GM08714 (cell line): ENCODE results near the gene C5orf47.
"Not testable (repeated sequence)": the region's sequence is repeated elsewhere in the genome, so short reads cannot be mapped to it uniquely, and the experiment has no call there.

ENCODE experiments used
- H3K4me3 ChIP-seq: fragments of 200-500 bp; sonication (Bioruptor generic); 2 replicates; pipeline ENCODE4 v1.5.1; 2014; ENCODE audit warnings: mild to moderate bottlenecking, low read length, inconsistent platforms
- ZNF274 ChIP-seq: IDR thresholded peaks from 2 replicates; pipeline ENCODE4 v1.6.1; 2012; ENCODE audit warnings: mild to moderate bottlenecking, low read depth, low read length

The C5orf47 gene

DNA sequence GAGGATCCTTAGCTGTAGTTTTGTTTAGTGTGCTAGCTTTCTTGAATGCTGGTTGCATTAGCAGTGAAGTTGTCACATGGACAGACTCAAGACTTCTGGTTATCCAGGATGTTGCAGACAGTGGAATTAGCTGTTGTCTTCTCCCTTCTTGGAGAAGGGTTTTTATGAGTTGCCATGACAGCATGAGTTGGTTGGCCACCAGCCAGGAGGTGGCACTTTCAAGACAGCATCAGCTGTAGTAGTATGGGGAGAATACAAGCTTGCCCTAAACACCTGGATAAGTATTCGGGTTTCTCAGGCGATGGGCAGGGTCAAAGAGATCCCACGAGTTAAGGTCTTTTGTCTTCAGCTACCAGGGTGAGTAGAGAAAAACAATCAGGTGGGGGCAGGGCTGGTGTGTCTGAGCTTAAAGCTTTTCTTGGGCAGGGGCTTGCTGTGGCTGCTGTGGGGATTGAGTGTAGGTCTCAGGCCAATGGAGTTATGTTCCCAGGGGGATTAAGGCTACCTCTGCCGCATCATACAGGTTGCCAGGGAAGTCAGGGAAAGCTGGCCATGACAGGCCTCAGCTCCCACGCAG, 7.7 kb upstream of the C5orf47 start:
- no peak for TF ChIP-seq ZNF274
- no peak overlapping the region for H3K4me3 ChIP-seq

DNA sequence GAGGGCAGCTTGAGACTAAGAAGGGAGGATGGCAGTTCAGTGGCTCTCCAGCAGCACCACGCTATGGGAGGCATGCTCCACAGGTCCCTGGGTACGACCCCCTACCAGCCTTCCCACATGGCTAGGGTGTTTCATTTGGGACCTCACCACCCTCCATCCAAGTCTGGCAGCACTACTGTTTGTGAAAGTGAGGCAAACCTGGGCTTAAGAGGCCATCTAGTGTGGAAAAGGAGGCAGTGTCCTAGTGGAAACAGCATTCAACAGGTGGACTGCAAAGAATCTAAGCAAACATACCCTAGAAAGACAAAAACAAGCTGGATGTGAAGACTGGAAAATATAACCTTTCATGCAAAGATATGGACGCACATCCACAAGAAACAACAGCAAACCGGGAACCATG, 4.8 kb upstream of the C5orf47 start:
- no peak for TF ChIP-seq ZNF274
- no peak overlapping the region for H3K4me3 ChIP-seq

- H3K4me3 ChIP-seq = no peak overlapping the region
- no peak for TF ChIP-seq ZNF274
Observed at GRCh38 chr5:173989432-173990082, 587 bp downstream of the C5orf47 start.

DNA sequence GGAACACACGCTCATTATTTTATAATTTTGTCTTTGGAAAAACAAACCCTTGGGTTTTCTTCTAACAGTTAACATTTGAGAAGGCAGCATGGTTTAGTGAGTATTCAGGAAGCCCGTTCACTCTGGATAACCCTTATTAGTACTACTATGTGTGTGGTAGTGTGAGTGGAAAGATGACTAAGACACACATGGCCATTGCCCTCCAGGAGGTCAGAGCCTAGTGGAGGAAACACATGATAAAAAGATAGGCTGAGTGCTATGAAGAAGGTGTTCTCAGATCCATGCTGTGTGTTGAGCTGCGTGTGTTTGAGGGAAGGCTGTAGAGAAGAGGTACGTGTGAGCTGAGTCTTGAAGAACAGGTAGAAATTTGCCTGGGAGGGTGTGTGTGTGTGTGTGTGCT, 8.4 kb downstream of the C5orf47 start:
- TF ChIP-seq ZNF274 = no peak
- H3K4me3 ChIP-seq = no peak overlapping the region

GRCh38 chr5:173998531-173998930, 9.6 kb downstream of the C5orf47 start:
- no peak for TF ChIP-seq ZNF274
- no peak overlapping the region for H3K4me3 ChIP-seq

GRCh38 chr5:174000076-174000475, 11.1 kb downstream of the C5orf47 start:
- no peak for TF ChIP-seq ZNF274
- H3K4me3 ChIP-seq = no peak overlapping the region

GRCh38 chr5:174003795-174004194, 14.8 kb downstream of the C5orf47 start:
- no peak overlapping the region for H3K4me3 ChIP-seq
- no peak for TF ChIP-seq ZNF274

GRCh38 chr5:174008922-174009321, 20.0 kb downstream of the C5orf47 start:
- no peak overlapping the region for H3K4me3 ChIP-seq
- TF ChIP-seq ZNF274 = no peak

DNA sequence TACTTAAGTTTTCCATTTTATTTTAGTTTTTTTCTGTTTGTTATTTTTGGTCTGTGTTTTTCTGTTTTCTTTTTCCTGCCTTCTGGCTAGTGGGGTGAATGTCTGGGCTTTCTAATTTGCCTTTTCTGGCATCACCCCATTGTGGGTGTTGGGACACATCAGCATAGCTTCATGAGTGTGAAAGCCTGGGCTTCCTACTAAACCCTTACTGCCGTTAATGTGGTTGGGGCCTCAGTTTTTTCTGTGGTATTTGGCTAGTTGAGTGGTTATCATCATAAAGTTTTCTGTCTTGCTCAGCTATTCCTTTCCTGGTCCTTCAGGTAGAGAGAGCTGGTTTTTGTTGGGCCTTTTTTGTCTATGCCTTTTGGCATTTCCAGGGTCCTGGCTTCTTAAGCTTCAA, 21.4 kb downstream of the C5orf47 start:
- no peak overlapping the region for H3K4me3 ChIP-seq
- no peak for TF ChIP-seq ZNF274

- no peak for TF ChIP-seq ZNF274
- H3K4me3 ChIP-seq = no peak overlapping the region
Observed at GRCh38 chr5:174011441-174011840, 22.5 kb downstream of the C5orf47 start.

GRCh38 chr5:174020069-174020927, 31.3 kb downstream of the C5orf47 start:
- H3K4me3 ChIP-seq = not testable (repeated sequence)

DNA sequence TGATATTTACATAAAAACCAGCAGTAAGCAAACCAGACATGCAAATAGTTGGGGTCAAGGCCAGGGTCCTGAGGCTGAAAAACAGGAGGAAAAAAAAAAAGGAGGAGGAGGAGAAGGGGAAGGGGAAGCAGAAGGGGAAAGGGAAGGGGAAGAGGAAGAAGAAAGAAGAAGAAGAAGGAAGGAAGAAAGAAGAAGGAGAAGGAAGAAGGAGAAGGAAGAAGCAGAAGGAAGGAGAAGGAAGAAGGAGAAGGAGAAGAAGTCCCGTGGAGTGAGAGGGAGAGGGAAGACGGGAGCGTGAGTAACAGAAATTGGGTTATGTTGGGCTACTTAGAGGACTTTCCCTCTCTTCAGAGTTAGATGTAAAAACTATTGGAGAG, 31.9 kb downstream of the C5orf47 start:
- H3K4me3 ChIP-seq = no peak overlapping the region
- TF ChIP-seq ZNF274 = no peak

DNA sequence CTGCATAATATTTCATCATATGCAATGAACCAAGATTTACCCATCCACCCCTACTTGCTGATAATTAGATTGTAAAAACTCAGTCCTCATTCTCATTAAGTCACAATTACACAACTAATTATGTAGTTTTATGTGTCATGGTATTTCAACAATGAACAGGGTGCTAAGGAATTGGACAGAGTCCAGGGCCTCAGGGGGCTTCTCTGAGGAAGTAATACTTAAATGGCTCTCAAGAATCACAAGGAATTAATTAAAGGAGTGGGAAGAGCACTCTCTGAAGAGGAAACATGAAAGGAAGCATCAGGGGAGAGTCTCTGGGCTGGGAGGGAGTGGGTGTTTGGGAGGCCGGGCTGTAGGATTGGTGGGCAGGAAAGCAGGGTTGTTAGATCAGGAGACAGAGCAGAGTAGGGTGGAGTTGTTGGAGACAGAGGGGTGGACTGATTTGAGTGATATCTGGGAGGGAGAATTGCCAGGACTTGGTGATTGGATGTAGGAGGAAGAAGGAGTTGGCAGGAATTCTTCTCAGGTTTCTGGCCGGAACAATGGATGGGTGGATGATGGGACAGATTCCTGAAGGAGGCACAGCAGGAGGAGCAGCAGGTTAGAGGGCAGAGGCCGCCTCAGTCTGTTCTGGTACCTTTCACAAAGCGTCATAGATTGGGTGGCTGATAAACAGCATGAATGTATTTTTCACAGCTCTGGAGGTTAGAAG, 33.6 kb downstream of the C5orf47 start:
- no peak overlapping the region for H3K4me3 ChIP-seq
- no peak for TF ChIP-seq ZNF274

- no peak overlapping the region for H3K4me3 ChIP-seq
- no peak for TF ChIP-seq ZNF274
Observed at GRCh38 chr5:174030286-174030685, 41.3 kb downstream of the C5orf47 start.
